GM19395 (cell line): ENCODE data around the gene ATP10A.
"Not testable (repeated sequence)": the region's sequence is repeated elsewhere in the genome, so short reads cannot be mapped to it uniquely, and the experiment has no call there.

Source experiments
- ATAC-seq: cut with Tn5 transposase; IDR thresholded peaks from one replicate; pipeline ENCODE4 v1.9.1; 2021; ENCODE audit warnings: mild to moderate bottlenecking, moderate library complexity; ENCODE audit not compliant: unreplicated experiment

The ATP10A gene

DNA sequence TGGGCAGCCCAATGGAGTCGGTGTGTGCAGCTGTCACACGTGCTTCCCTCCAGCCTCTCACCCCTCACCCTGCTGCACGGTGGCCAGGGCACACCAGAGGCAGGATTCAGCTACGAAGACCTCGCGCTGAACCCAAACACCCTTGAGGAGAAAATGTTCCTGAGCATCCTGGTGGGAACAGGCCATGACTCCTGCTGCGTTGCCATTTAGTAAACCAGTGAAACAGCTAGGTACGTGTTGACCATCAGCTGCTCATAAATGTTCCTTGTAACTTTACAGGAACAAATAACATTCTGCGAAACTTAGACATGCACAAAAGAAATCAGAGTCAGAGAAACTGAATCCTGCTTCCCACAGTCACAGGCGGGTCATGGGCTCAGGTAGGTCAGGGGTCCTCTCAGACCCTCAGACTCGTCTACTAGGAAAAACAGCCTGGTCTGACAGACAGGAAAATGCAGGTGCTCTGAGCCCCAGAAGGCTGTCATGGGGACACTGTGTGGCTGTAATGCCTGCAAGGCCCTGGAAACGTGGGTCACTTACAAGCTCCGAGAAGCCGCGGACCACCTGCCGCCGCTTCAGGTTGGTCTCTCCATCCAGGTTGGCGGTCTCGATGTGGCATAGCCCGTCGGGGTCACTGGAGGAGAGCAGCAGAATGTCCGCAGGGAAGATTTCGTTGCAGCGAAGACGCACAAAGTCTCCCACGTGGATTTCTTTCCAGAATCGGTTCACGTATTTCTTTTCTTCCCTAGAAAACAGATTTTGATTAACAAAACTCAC, 82.5 kb downstream of the ATP10A start:
- no peak for ATAC-seq

DNA sequence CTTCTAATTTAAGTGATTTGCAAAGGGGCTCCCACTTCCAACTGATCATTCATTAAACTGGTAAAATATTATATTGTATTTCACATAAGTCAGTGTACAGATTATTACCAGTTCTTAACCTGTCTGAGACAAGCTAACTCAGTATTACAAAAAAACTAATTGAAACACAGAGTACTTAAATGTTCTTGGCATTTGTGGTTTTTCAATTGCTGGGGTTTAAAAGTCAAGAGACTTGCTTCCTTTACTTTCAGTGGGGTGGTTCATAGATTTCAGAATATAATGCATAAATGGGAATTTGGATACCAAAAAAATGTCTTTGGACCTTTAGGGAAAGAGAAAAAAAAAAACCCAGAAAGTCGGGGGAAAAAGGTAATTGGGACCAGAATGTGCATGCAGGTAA, 85.0 kb downstream of the ATP10A start:
- ATAC-seq = no peak

DNA sequence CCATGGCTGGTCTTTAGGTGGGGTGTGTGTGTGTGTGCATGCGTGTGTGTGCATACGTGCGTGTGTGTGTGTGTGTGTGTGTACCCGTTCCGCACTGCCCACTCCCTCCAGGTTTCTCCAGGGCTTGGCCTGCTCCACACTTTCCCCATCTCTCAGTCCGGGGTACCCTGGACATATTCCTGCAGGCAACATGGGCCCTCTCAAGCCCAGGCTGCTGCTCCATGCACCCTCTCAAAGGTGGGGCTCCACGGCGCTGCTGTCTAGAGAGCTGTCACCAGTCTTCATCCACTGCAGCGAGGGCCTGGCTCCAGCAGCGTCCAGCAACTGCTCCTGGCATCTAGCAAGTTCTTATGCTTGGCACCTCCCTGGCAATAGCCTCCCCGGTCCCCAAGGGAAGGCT, 86.1 kb downstream of the ATP10A start:
- no peak for ATAC-seq

DNA sequence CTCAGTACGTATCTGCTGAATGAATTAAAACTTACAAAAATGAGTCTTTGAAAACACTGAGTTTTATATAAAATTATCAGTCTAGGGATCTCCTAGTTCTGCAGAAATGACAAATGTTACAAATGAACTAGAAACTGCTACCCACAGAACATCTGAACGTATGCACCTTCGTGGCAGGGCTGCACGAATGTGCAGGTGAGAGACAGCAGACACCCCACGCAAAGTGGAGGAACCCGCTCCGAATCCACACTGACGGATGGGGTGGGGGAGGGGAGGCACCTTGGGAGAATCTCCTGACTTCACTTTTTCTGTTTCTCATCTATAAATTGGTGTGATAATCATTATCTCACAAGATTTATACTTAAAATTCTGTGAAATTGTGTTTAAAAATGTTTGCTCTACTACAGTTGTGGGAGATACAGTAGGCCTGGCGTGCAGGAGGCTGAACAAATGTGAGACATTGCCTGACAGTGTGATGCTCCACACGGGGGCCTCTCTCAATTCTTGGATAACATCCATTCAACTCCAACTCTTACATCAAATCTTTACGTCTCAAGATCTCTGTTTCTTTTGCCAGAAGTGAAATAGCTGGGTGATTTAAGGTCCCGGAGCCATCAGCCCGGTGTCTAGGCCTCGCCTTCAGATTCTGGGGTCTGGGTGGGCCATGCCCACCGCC, 86.9 kb downstream of the ATP10A start:
- ATAC-seq = no peak

DNA sequence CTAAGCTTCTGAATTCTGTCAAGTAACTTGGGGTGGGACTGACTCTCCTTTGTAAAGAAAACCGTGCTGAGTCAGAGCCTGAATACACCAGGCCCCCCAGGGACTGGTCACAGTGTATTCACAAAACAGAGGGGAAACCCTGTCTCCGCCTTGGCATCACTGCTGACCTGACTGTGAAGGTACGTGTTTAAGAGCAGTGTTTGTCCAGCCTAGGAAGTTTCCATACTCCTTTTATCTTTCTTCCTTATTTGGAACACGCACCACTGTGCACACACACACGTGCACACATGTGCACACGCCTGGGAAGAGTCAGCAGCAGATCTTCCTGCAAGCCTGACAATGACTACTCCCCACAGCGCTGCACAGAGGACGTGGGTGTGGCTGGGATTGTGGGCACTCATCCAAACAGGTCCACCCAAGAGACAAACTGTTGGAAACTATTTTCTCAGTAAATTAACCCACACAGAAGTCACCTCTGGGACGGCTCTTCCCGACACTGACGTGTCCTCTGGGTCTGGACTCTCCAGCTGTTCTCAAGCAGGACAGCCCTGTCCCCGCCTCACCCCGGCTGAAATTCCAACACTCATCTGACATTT, 87.7 kb downstream of the ATP10A start:
- ATAC-seq = peak; percentile 66

DNA sequence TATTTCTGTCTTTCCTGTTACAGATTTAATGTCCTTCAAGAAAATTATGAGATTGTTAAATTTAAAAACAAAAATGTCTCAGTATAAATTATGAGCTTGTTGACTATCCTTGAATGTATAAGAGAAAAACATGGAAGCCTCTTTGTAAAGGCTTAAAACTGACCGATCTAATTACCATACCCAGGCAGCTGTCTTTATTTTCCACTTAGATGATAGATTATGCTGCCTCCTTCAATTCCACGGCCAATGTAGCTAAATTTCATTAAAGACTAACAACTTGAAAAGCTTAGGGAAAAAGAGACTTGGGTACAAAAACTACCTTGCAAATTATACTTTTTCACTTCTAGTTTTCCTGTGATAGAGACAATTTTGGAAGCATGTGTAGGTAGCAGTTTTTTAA, 88.3 kb downstream of the ATP10A start:
- ATAC-seq = no peak

DNA sequence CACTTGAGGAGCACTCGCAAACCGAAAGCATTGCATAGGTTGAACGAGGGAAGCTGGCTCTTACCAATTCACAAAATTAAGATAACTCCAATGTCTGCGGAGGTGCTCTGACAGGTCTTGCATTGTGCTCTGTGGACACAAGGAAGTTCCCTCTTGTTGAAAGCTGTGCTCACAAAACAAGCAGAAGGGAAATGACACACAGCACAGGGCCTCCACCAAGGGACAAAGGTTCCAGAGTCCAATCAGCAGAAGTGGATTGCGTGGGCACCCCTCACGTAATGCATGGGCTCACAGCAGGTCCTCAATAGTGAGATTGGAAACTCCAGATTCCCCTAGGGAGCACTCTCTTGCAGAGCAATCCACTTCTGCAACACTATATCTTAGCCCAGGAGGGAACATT, 89.9 kb downstream of the ATP10A start:
- no peak for ATAC-seq

DNA sequence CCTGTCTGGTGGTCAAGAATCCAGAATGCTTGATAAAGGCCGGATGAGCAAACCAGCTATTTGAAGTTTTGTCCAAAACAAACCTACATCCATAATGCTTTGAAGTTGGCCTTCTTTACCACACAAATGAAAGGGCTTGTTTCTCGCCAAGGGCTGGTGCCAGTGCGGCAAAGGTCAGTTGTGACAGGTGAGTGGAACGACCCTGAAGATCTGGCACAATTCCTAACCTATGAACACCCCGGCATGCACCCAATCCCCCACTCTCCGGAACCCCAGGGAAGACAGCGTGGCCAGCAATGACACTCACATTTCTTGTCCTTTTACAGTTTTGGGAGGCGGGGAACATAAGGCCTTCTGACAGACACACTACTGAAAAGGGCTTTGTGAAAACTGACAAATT, 90.6 kb downstream of the ATP10A start:
- ATAC-seq = no peak

DNA sequence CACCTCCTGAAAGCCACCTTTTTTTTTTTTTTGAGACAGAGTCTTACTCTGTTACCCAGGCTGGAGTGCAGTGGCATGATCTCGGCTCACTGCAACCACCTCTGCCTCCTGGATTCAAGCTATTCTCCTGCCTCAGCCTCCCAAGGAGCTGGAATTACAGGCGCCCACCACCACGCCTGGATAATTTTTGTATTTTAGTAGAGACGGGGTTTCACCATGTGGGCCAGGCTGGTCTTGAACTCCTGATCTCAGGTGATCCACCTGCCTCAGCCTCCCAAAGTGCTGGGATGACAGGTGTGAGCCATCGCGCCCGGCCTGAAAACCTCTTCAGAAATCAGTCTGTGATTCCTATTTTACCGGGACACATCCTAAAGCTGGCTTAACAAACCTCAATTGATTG, 91.4 kb downstream of the ATP10A start:
- not testable (repeated sequence) for ATAC-seq

DNA sequence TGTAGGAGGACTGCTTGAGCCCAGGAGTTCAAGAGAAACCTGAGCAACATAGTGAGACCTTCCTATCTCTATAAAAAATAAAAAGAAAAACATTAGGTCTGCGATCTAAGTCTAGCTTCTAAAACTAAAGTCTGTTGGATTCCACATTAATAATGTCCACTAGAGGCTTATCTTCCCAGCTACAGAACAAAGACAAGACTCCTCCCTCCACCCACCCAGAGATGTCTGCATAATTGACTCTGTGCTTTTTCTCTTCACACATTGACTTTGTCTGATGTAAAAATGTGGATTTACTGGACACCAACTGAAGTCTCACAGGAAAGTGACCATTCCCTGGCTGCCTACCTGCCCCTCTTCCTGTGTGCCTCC, 91.8 kb downstream of the ATP10A start:
- no peak for ATAC-seq

DNA sequence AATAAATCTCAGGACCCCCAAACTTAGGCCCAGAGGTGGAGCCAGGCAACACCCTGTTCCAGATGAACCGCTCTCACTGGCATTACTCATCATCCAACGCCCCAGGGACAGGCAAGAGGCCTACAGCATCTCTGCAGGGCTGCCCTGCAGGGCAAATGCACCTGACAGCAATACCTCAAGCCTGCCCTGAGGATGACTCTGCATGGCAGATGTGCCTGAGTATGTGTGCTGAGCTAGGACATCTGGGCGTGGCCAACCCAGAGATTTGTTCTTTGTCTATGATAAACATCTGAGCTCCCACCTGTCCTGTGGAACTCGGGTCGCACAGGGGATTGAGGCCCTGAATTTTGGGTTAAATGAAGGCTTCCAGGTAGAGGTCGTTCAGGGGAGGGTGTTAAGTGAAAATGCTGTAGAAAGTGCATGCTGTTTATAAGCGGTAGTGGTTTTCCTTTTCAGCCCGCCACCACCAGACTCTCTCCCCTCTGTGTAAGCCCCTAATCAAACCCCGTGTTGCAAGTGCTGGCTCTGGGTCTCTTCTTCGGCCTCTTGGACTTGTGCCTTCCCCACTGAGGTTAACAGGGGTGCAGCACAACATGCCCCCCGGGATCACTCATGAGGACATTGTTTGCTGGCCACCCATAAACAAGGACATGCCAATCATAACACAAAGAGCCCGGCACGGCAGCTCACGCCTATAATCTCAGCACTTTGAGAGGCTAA, 92.3 kb downstream of the ATP10A start:
- ATAC-seq = no peak

DNA sequence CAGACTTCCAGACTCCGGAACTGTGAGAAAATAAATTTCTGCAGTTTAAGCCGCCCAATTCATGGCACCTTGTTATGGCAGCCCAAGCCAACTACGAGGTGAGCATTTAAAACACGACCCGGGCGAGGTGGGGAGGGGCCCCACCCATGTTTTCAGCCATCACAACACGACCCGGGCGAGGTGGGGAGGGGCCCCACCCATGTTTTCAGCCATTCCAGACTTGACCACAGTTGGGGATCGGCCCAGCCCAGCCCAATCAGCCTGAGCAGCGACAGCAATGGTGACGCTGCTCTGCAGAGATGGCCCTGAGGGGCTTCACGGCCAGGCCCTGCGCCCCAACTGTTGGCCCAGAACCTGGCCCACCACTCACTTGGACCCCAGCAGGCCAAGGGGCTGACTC, 93.1 kb downstream of the ATP10A start:
- no peak for ATAC-seq

DNA sequence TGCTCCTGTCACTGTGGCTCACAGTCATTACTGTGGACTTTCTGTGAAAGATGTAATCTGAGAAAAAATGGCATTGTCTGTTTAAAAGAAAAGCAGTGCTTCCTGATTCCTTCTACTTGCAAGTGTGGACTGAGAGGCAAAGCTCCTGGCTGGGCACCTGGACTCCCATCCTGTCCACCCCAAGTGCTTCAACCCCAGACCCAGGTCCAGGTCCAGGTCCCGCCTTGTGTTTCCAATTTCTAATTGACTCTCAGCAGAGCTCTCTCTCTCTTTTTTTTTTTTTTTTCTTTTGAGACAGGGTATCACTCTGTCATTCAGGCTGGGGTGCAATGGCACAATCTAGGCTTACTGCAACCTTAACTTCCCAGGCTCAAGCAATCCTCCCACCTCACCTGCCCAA, 94.9 kb downstream of the ATP10A start:
- ATAC-seq = no peak

DNA sequence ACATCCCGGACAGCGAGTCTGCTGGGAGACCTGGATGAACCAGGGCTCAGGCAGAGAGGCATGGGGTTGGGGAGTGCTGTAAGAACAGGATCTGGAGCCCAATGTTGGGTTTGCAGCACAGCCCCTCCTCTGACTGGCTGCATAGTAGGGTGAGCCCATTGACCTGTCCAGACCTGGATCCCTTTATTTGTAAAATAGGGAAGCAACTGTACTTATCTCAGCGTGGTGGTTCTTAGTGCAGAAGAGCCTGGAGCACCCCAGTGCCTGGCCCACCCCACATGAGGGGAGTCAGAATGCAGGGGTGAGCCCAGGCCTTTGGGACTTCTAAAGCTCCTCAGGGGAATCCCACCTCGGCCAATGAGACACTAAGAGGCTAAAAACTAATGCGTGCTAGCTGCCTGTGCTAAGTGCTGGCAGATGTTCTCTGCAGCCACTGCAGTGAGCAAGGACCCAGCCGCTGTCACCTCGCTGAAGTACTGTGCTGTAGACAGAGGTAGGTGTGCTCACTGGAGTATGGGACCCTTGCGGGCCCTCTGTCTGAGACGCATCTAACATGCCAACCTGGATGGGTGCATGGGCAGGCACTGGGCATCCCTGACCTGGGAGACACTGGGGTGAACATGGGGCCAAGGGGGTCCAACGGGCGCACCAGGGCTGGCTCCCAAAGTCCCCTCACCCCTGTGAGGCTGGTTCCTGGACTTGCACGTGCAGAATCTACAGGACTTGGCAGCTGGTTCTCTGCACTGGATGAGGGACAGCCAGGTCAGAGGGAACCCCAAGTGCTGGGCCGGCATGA, 95.6 kb downstream of the ATP10A start:
- ATAC-seq = no peak

DNA sequence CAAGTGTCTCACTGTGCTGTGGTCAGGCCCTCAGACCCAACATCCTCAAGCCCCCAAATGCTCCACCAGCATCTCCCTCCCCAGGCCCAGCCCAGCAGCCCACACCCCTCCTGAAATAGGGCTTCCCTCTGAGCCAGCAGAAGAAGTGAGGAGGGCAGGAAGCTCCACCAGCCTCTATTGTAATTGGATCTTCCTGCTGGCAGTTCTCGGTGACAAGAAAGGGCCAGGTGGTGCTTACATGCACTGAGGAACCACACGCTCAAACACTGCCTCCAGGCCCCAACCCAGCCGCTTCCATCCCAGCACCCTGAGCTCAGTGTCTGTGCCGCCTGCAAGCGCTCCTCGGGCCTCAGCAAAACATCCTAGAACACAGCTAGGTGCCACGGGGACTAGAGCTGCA, 96.7 kb downstream of the ATP10A start:
- ATAC-seq = no peak

DNA sequence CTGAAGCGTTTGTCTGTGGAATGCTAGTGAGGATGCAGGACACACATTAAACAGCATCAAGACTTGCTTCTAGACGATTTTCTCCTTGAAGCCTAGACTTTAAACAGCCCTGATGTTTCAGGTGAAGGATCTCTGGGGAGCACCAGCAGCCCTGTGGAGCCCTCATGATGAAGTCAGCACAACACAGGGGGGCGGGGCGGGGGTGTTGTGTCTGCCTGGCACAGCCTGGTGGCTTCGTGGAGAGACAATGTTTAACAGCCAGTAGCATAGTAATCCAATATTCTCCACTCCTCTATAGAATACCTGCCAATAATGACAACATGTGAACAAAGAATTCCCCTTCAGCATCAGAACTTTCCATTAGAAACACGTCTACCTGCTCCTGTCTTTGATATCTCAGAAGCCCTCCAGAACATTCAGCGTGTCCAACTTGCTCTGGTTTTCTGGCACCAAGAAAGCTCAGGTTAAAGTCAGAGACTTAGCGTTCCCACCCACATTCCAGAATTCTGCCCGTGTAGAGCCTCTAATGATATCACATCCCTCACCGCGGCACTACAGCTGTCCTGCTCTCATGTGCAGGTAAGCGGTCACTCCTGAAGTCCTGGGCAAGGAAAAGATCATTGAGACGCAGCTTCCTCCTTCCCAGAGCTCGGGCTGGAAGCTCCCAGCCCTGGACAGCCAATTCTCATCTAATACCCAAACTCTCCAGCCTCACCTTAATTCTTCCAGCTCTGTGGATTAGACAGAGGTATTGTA, 98.0 kb downstream of the ATP10A start:
- no peak for ATAC-seq

DNA sequence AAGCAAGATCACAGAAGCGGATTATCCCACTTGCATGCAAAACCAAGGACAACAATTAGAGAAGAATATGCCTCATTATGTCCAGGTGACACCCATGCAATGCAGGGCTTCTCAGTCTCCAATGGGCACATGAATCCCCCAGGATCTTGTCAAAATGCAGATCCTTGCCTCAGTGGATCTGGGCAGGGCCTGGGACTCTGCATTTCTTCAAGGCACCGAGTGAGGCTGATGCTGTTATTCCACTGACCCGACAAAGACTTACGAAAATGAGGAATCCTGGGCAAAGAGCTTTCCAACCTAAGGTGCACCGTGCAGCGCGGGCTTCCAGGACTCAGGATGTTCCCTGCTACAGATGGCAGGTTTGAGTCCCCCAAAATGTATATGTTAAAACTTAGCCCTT, 99.2 kb downstream of the ATP10A start:
- ATAC-seq = no peak

DNA sequence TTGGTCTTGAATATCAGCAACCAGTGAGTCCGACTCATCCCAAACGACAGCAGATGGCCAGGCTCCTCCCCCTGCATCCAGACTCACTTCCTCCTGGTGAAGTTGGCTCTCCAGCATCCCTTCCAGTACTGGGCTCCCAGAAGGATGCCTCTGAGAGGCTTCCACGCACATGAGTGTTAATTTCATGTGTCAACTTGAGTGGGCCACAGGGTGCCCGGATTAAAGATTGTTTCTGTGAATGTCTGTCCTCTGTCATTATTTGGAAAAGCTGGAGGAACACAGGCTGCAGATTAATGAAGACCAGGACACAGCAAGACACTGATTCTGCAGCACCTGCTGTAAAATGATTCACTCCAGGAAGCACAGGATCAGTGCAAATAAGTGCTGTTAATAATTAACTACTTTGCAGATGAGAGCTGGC, 99.8 kb downstream of the ATP10A start:
- no peak for ATAC-seq

DNA sequence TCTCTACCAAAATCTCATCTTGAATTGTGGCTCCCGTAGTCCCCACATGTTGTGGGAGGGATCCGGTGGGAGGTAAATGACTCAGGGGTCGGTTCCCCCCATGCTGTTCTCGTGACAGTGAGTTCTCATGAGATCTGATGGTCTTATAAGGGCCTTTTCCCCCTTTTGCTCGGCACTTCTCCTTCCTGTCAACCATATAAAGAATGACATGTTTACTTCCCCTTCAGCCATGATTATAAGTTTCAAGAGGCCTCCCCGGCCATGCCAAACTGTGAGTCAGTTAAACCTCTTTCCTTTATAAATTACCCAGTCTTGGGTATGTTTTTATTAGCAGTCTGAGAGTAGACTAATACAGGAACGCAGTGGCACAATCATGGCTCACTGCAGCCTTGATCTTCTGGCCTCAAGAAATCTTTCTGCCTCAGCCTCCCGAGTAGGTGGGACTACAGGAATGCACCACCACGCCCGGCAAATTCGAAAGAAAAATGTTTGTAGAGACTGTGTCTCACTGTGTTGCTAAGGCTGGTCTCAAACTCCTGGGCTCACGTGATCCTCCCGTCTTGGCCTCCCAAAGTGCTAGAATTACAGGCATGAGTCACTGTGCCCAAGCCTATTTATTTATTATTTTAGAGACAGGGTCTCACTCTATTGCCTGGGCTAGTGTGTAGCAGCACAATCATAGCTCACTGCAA, 101.0 kb downstream of the ATP10A start:
- ATAC-seq = no peak

DNA sequence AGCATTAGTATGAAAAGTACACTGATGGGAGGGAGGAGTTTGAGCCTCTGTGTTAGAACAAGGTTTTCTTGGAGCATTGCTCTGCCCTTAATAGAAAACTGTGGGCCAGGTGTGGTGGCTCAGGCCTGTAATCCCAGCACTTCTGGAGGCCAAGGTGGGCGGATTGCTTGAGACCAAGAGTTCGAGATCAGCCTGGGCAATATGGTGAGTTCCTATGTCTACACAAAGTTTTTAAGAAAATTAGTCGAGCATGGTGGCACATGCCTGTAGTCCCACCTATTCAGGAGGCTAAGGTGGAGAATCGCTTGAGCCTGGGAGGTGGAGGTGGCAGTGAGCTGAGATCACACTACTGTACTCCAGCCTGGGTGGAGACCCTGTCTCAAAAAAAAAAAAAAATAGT, 103.7 kb downstream of the ATP10A start:
- no peak for ATAC-seq
